AG08395 (cell line): ENCODE results near the gene SRCIN1.
A peak's percentile ranks its signal among the peaks of the same experiment; 100 is the strongest.
"Not testable (repeated sequence)": the region's sequence is repeated elsewhere in the genome, so short reads cannot be mapped to it uniquely, and the experiment has no call there.

ENCODE experiments used
- DNase-seq: peaks from one replicate; pipeline ENCODE4 v3.0.0; 2012; ENCODE audit warnings: mixed read lengths, low spot score

The SRCIN1 gene

DNA sequence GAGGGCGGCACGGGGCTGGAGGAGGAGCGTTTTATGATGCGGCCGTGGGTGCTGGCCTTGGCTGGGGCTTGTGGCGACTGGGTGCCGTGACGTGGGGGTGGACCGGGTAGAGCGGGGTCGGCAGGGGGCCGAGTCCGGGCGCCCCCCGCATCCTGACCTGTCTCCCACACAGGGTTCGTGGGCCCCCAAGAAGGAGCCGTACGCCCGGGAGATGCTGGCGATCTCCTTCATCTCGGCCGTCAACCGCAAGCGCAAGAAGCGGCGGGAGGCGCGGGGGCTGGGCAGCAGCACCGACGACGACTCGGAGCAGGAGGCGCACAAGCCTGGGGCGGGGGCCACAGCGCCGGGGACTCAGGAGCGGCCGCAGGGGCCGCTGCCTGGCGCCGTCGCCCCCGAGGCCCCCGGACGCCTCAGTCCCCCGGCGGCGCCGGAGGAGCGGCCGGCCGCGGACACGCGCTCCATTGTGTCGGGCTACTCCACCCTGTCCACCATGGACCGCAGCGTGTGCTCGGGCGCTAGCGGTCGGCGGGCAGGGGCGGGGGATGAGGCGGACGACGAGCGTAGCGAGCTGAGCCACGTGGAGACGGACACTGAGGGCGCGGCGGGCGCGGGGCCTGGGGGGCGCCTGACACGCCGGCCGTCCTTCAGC lies 95.9 kb downstream of the SRCIN1 start:
- DNase-seq, result no peak

DNA sequence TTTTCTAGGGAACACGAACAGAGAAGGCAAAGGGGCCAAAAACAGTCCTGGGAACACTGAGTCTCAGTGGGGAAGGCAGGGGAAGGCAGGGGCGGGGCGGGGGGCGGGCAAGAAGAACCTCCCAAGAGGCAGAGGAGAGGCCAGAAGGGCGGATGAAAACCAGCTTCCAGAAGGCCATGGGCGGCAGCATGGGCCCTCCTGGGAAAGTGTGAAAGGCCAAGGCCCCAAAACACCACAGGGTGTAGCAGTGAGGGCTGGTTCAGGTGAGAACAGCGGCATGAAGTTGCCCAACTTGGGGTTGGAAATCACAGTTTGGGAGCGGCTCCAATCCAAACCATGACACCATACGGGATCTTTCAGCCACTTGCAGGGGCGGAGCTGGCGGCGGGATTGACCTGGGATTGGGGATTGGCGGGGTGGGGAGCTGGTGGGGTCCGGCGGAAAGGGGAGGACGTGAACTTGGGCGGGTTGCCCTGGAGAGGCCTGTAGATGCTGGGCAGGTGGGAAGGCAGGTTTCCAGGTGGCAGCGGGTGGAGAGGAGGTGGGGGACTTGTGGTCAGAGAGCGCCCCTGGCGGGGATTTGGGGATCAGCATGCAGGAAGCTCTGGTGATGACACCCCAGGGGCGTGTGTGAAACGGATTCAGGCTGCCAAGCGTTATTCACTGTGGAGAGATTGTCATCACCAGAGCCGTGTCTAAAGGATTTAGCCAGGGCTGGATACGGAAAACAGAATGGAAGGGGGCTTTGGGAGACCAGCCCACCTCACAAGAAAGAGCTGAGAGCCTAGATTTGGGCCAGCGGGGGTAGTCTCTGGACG lies 96.6 kb downstream of the SRCIN1 start:
- DNase-seq, result peak; percentile 94

DNA sequence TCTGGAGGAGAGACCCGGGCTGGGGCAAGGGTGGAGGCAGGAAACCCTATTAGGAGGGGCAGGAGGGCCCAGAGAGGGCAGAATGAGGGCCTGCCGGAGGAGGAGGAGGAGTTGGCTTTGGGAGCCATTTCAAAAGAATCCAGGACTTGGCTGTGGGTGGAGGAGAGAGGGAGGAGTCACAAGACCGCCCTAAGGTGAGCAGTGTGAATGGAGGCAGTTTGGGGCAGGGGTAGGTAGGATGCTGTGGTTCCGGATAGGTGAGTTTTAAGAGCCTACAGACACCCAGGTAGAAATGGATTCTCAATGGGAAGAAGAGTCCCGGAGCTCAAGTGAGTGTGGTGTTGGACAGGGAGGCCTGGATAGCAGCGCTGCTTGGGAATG lies 97.2 kb downstream of the SRCIN1 start:
- no peak for DNase-seq

DNA sequence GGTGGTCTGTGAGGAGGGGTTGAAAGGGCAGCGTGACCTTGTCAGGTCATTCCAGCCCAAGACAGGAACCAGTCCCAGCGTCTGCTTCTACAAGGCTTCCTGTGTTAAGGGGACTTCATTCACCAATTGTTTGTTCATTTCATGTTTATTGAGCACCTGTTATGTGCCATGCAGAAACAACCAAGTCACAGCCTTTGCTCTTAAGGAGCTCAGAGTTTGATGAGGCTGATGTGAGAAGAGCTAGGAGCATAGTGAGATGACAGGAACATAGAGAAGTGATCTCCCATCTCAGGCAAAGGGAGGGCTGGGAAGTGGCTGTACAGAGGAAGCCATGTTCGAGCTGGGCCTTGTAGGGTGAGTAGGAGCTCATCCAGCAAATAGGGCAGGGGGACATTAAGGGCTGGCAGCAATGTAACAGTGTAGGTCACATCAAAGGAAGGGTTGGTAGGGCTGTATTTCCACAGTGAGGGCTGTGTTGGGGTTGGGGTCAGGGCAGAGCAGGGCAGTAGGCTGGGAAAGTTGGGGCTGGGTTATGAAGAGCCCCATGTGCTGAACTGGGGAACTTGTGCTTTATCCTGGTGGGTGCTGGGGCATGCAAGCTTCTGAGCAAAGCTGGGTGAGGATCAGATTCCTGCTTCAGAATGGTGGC lies 97.7 kb downstream of the SRCIN1 start:
- DNase-seq, result no peak

DNA sequence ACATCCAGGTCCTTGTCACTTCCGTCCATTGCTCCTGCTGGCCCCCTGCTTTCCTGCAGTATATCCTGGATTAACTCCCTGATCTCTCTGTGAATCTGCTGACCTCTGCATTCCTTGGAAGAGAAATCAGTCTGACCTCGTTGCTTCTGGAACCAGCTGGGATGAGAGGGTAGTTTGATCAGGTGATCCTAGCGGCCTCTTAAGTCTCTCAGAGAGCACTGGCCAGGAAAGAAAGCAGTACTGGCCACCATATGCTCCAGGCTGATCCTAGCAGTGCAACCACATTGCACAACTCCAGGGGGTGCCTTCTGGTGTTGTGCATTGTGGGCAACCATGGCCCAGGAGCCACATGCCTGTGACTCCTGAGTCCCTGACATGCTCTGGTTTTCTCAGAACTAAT lies 98.3 kb downstream of the SRCIN1 start:
- DNase-seq, result no peak

DNA sequence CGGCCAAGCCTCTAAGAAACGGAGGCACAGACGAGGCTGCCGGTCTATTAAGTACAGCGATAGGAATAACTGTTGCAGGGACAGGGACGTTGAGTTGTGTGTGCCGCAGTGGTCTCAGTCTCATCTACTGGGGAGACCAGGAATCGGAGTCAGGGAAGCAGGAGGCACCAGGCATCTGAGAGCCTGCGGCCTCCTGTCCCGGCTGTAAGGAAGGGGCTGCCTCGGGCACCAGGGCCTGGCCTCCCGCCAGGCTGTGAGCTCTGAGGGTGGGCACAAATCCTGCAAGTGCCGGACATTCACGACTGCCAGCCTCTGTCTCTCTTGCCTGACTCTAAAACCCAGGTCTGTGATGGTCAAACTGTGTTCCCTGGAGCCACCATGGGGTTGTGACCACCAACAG lies 101.5 kb downstream of the SRCIN1 start:
- DNase-seq, result no peak

DNA sequence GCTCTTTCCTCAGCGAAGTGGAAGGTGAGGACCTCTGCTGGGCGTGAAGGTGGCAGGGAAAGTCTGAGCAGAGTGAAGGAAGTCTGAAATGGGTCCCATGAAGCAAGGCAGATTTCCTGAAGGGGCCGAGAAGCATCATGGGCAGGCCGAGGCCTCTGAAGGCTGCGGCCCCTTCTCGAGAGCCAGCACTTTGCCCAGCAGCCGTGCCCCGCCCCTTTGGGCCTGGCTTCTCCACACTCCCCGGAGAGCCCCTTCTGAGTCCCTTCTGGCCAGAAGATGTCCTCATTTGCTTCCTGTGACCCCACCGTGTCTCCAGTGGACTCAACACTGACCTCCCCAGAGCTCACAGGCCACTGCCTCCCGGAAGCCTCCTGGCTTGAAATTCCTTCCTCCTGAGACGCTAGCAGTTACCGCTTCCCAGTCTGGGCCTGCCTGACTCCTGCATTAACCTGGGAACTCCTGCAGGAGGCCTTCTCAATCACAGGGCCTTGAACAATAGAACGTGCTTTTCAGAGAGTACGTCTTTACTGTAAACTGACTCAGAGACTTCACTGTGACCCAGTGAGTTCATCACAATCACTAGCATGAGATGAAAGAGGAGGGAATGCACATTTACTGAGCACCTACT lies 102.4 kb downstream of the SRCIN1 start:
- not testable (repeated sequence) for DNase-seq

DNA sequence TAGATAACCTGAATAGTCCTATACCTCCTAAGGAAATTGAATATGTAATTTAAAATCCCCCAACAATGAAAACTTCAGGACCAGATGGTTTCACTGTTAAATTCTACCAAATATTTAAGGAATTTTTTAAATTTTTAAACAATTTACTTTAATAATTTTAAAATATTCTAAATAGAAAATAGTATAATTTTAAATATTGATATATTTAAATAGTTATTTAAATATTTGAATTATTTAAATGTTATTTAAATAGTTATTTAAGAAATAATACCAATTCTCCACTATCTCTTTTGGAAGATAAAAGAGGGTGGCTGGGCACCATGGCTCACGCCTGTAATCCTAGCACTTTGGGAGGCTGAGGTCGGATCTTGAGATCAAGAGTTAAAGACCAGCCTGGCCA lies 104.0 kb downstream of the SRCIN1 start:
- not testable (repeated sequence) for DNase-seq

DNA sequence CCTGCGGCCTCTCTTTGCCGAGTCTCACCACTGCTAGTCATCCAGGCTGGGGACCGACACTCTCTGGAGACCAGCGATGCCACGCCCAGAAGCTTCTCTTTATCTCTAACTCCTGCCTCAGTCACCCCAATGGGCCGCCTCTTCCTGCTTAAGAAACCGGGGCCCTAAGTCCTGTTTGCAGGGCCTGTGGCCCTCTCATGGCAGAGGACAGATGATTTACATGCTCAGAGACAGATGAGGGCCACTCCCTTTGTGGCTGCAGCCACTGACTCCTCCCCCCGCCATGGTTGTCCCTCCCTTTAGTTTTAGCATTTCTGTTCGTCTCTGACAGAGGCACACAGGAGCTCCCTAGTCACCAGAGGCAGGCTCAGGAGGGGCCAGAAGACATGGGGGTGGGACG lies 106.5 kb downstream of the SRCIN1 start:
- DNase-seq, result not testable (repeated sequence)

DNA sequence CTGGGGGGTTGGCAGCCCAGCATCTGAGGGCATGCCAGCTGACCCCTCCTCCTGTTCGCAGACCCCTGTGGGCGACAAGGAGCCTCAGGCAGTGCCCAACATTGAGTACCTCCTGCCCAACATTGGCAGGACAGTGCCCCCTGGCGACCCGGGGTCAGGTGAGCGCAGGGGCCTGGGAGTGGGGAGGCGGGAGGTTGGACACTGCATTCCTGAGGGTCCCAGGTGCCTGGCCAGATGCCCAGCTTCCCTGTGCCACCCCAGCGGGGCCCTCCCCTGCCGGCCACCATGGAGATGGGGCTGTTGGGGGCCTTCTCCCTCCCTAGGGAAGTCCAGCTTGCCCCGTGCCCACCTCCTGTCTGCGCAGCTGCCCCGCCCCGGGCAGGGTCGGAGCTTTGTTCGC lies 107.4 kb downstream of the SRCIN1 start:
- no peak for DNase-seq

DNA sequence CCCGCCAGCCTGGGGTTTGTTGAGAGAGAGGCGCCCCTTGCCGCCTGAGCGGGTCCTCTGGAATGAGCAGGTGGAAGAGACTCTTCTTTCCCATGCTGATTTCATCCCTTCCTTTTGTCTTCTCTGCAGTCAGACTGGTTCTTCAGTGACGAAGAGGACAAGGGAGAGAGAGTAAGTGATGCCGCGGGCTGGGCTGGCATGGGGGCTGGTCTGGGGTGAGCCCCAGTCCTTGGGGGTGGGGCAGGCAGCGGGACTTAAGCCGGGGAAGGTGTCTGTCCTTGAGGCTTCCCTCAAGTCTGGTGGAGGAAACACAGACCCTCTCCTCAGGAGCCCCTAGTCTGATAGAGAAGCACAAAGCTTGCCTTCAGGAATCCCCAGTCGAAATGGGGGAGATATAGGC lies 108.1 kb downstream of the SRCIN1 start:
- not testable (repeated sequence) for DNase-seq

DNA sequence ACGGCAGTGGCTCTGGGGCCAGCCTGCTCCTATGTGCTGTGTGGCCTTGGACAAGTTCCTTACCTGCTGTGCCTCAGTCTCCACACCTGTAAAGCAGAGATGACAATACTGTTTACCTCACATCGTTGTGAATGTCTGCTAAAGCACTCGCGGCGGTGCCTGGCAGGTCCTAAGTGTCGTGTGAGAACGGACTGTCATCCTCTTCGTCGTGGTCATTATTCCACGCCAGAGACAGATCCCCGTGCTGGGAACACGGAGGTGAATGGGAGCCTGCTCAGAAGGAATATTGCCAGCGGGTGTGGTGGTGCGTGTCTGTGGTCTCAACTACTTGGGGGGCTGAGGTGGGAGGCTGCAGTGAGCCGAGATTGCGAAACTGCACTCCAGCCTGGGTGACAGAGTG lies 111.6 kb downstream of the SRCIN1 start:
- not testable (repeated sequence) for DNase-seq

DNA sequence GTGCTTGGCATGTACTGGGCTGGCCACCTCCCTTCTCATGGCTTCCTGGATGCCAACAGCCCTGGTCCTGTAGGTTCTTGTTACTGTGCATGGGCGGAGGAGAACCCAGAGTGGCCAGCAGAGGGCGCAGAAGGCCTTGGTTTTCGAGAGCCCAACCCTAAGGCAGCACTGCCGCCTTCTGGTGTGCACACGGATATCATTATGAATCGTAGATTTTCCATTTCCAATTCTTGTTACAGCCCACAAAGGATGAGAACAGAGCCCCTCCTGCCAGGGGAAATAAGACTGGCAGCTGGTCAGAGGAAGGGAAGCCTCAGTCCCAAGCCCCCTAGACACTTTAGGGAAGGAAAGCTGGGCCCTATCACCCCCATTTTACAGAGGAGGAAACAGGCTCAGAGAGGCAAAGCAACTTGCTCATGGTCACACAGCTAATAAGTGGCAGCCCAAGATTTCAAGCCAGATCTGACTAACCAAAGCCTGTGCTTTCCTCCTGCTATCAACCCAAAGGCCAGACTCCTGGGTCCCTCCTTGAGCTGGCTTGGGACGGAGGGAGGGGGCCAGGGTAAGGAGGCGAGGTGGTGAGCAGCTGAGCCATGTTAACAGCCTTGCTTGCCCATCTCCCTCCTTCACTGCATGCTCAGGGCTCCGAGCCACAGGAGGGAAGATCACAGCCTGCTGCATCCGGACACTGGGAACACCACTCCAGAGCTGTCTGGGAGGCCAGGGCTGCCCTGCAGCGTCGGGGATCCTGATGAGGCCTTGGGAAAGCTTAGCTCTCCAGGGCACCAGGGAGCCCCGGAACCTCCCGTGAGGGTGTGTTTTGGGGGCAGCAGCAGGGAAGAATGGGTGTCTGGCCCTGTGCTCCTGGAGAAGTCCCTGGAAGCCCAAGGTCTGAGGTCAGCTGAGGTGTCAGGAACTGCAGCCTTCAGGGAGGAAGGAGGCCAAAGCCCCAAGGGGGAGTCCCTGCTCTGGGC lies 113.4 kb downstream of the SRCIN1 start:
- DNase-seq, result peak; percentile 68

DNA sequence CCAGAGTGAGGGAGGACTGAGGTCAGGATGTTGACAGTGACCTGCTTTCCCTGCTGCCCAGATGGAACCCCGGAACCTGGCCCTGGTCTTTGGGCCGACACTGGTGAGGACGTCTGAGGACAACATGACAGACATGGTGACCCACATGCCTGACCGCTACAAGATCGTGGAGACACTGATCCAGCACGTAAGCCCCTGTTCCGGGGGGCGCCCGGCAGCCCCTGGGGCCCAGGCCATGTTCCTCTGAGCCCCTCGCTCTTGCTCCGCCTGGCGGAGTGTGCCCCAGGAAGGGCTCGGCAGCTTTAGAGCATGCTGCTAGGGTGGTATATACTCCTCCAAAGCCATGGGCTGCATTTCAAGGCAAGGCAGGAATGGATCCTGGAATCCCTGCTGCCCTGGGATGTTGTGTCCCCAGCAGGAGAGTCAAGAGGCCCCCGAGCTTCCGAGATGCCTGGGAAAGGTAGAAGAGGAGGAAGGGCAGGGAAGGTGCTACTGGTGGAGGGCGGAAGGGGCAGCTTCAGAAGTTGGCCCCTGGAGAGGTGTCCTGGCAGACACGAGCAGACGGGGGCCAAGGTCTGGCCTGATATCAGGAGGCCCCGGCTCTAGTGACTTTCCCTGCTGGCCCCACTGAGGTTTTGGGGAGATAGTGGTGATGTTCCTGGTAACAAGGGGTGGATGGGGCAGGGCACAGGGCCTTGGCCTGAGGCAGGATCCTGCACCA lies 114.2 kb downstream of the SRCIN1 start:
- DNase-seq, result not testable (repeated sequence)

DNA sequence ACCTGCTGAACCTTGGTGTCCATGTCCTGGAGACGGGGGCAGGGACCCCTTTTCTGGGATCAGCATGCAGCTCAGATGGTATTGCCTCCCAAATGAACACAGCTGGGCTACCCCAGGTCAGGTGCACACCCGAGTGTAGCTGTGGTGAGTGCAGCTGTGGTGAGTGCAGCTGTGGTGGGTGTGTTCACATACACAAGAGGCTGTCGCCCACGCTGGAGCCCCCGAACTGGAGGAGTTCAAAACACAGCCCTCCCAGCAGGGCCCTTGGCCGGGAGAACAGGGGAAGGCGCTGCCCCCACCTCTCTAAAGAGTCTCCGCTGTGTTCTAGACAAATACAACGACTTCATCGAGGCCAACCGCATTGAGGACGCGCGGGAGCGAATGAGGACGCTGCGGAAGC lies 116.0 kb downstream of the SRCIN1 start:
- not testable (repeated sequence) for DNase-seq

DNA sequence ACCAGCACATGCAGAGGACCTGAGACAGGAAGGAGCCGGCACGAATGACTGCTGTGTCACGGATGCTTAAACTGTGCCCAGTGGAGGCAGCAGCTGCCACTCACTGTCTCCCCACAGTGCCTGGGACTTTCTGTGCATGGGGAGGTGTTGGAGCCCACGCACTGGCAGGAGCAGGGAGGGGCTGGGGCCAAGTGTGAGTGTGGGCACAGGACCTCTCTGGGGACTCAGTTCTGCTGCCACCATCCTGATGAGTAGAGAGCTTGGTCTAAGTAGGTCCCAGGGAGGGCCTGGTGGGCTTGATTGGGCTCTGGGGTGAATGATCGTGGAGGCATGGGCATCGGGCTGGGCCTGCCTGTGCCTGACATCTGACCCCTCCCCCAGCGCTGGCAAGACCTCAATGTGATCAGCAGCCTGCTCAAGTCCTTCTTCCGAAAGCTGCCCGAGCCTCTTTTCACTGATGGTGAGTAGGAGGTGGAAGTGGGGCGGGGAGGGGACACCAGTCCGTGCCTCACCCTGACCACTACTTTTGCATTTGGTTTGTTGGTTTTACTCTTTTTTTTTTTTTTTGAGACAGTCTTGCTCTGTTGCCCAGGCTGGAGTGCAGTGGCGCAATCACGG lies 120.0 kb downstream of the SRCIN1 start:
- DNase-seq, result not testable (repeated sequence)

DNA sequence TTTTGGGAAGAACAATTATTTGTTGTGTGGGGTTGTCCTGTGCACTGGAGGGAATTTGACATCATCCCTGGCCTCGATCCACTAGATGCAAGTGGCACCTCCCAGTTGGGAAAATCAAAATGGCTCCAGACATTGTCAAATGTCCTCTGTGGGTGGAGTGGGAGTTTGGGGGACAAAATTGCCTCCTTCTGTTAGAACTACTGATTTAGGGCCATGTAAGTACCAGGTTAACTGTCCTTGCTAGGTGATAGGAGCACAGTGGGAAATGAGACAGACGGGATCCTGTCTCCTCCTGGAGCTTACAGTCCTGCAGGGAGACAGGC lies 120.6 kb downstream of the SRCIN1 start:
- no peak for DNase-seq

DNA sequence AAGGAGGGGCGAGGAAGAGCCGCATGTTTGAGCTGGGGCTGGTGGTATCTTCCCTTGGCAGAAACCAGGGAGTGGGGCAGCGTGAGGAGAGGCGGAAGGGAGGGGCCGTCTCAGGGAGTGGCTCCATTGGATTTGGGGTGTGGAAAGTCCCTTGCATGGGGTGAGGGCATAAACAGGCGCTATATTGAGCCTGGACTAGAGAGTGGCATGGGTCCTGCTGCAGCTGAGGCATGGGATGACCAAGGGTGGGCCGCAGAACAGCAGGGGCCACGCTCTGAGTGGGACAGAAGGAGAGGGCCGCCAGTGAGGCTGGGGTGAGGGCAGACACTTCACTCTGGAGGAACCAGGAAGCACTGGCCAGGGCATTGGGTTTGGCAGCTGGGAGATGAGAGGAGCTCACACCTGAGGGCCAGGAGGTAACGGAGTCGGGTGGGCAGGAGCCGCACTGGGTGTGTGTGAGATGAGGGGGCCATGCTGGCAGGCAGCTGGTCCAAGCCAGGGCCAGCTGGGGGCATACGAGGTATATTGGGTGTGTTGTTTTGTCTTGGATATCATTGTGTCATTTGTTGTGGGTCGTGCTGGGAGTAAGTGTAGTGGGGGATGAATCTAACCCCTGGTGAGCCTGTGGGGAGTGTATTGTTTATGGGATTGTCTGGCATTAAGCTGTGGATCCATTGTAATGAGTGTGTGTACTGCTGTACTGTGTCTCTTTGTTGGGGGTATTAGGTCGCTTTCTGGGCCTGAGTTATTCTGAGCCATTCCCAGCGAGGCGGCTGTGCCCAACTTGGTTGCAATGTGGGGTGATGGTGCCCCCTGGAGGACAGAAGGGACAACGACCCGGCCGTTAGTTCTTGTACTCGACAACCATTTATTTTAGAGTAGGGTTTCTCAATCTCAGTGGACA lies 121.3 kb downstream of the SRCIN1 start:
- peak; percentile 66 for DNase-seq

DNA sequence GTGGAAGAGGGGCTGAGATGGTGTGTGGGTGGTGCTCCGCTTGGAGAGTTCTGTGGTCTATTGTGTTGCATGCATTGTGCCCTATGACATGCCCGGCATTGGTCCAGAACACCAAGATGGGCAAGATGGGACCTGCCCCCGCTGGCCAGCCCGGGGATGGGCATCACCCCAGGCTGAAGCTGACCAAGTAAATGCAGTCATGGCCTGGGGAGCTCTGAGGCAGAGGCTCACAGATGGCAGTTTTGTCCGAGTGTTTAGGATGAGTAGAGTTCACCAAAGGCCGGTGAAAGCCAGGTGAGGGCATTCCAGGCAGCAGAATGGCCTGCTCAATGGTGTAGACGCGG lies 123.1 kb downstream of the SRCIN1 start:
- not testable (repeated sequence) for DNase-seq
